CD4-positive, alpha-beta T cell treated with Interferon alpha-2 for 1 hour (primary cell): ENCODE measurements around the gene POU2AF1.

Experiments
- DNase-seq, 2 donors: peaks; one replicate each; pipeline ENCODE4 v3.0.0-alpha.2; 2020 to 2022

Gene POU2AF1

GRCh38 chr11:111359223-111360149 lies 19.6 kb downstream of the POU2AF1 start:
- DNase-seq: no peak

- DNase-seq: no peak
These were observed 20.8 kb downstream of the POU2AF1 start for GRCh38 chr11:111358038-111359001.

DNA sequence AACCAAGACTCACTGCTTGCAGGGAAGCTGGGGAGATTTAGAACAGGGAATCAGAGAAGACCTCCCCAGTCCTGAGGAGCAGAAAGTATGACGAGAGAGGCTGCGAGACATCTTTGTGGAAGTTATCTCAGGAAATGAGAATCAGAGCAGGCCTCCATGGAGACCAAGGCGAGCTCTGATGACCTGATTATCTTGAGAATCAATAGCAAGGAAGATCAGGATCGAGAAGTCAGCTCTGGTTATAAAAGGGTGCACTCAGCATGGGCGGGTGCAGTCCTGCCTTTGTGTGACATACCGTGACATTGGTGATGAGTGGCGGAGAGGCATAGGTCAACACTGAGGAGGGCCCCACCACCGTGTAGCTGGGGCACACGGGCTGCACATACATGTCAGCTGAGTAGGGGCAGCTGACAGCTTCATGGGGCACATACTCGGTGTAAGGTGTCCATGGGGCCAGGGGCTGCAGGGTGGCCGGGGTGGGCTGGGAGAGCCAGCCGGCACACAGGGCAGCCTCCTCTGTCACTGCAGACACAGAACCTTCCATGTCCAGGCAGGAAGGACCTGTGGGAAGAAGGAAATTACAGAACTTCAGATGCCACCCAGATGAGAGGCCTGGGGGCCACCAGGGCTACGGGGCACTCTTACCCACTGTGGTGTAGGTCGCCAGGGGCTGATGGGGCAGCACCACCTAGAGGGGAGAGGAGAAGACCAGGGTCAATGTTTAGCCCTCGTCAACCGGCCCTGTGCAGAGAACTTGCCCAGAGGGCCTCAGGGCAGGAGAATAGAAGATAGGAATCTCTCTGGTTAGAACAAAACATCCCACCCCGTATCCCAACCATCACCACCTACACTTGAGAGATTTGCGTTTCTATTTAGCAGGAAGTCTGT lies 21.7 kb downstream of the POU2AF1 start:
- no peak for DNase-seq

DNA sequence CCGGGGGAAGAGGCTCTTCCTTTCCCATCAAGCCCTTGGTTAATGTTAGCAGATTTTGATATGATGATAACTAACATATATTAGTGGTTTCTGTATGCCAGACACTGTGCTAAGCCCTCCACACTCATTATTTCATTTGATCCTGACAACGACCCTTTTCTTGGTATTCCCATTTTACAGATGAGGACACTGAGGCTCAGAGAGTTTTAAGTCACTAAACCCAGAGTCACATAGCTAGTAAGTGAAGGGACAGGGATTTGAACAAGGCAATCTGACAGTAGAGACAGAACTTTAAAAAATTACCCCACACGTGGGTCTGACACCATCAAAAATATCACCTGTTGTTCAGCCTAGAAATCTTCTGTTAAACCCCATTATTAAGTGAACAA lies 22.4 kb downstream of the POU2AF1 start:
- DNase-seq: no peak

- no peak for DNase-seq
These were observed 23.0 kb downstream of the POU2AF1 start for GRCh38 chr11:111355956-111356659.

DNA sequence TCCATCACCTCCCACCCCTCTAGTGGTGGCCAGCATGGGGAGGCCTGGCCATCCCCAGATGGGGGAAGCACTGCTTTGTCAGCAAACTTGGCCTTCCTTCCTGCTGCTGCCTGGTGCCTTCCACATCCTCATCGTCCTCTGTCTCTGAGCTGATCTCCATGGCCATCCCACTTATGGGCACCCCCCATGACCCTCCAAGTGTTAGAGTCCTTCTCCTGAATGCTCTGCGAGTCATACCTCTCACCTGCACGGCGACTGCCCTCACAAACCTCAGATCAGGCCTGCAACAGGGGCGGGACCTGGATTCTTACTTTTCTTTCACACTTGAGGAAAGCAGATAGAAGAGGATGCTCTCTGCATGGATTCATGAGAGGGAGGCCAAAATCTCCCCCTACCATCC lies 24.0 kb downstream of the POU2AF1 start:
- no peak for DNase-seq

DNA sequence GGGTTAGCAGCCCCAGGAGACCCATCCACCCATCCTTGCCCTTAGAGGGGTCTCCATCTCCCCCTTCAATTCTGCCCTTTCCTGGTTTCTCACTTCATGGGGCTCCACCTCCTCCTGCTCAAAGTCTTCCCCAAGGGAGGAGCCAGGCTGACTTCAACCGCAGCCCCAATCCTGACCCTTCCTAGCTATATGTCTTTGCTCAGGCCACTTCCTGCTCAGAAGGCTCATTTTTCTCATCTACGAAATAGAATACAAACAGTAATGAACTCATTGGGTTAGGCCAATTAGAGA lies 24.5 kb downstream of the POU2AF1 start:
- no peak for DNase-seq

DNA sequence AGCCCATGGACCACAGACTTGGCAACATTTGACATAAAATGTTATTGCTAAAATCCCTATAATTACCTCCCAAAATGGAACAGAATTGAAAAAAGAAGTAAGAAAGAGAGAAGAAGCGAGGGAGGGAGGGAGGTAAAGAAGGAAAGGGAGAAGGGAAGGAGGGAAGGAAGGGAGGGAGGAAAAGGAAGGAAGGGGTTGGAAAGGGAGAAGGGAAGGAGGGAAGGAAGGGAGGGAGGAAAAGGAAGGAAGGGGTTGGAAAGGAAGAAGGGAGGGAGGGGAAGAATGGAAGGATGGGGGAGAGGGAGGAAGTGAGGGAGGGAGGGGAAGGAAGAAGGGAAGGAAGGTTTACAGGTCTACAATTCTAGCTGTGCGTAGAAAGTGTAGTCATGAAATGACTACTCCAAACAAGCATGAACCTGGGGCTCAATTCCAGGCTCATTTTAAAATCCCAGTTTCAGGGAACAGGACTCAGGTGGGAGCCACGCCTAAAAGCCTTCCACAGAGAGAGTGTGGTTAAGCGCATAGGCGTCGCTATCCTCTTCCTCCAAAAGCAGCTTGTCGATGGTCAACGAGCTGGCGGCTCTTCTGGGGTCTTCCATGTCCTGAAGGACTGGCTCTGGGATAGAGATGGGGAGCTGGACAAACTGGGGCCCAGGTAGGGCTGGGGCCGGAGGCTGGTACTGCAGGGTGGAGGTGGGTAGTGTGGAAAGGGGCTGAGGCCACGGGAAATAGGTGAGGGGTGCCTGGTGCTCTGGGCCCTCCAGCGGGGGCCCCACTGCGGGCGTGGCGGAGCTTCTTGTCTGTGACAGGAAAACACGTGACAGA lies 25.1 kb downstream of the POU2AF1 start:
- DNase-seq: no peak

DNA sequence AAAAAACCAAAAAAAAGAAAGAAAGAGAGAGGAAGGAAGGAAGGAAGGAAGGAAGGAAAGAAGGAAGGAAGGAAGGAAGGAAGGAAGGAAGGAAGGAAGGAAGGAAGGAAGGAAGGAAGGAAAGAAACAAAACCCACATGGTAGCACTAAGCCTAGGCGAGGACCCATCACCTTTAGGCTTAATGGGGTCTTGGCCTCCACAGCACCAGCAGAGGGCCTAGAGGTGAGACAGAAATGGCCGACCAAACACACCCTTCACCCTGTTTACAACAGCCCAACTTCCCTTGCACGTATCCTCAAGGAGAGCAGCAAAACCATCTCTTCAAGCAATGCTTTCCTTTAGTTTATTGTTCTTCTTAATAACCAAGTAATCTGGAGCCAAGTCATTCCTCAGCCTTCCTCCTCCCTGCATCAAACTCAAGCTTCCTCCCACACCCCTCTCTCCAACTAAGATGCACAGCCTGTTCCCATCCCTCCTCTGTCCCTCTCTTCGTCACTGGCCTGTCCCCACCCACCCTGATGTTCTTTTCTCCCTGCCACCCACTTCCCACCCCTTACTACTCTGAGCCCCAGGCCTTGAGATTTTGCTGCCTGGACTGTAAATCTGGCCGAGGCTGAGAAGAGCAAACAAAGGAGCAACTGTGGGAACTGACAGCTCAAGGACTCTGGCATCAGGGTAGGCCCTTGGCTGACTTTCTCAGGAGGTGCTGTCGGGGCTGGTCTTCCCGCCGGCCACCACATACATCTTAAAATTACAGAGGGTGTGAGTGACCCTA lies 26.0 kb downstream of the POU2AF1 start:
- DNase-seq: no peak

GRCh38 chr11:111352231-111352746 lies 26.8 kb downstream of the POU2AF1 start:
- no peak for DNase-seq

DNA sequence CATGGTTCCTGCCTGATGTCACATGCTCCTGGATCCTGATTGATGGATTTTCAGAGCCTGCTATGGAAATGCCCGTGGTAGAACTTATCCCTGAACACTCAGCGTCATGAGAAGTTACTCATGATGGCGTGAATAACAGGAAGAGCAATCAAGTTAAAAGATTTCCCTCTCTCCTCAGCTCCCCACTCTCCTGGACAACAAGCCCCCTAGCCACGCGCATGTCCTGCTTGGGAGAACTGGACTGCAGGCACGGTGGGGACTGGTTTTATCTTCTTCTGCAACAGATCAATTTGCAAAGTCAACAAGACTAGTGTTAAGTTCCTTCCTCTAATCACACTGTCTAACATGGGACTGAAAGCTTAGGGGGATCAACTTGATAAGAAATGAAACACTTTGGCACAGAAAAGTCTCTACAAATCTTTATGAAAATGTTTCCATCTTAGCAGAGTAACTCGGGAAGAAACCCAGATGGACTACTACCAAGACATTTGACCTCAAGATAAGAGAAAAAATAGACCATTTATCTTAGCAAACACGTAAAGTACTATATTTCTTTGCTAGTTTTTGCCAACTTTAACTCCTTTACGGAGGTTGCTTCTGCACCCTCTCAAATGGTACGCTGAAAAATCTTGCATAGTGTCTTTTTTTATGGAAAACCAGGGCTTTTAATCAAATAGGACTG lies 27.6 kb downstream of the POU2AF1 start:
- no peak for DNase-seq

DNA sequence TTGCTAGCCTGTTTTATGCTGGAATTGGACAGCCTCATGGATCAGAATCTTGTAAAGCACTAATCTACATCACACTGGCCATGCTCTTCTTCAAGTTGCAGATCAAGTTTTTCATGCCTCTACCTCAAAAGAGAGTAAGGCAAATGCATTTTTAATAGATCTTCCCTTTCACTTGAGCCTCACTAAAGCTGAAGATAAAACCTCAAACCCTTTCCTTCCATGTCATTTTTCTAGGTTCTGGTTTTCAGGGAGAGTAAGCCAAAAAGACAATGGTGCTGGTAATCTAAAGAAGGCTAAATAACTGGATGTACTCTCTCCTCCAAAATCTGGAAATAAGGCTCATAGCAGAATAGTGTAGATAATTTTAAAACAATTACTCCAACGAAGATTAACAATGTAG lies 28.3 kb downstream of the POU2AF1 start:
- DNase-seq: no peak

- DNase-seq: no peak
These were observed 29.8 kb downstream of the POU2AF1 start for GRCh38 chr11:111349191-111349695.

DNA sequence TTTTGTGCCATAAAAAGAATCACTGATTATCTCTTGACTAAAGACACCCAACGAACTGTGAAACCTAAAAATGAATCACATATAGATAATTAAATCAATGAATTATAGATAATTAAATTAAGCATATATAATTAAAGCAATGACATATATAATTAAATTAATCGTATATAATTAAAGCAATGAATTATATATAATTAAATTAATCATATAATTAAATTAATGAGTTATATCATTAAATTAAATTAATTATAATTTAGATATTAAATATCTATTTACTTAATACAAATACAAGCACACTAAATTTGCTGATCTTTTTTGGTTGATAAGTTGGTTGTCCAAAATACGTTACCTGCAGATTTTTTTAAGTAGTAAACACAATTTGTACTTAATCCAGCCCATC lies 30.9 kb downstream of the POU2AF1 start:
- no peak for DNase-seq

GRCh38 chr11:111347723-111348115 lies 31.4 kb downstream of the POU2AF1 start:
- no peak for DNase-seq

GRCh38 chr11:111347002-111347722 lies 31.9 kb downstream of the POU2AF1 start:
- no peak for DNase-seq

- DNase-seq: no peak
These were observed 35.0 kb downstream of the POU2AF1 start for GRCh38 chr11:111344032-111344431.

GRCh38 chr11:111342329-111342728 lies 36.7 kb downstream of the POU2AF1 start:
- no peak for DNase-seq
